CD1c-positive myeloid dendritic cell (primary cell): ENCODE measurements around the gene IFI27L2.
"Not testable (repeated sequence)": the region's sequence is repeated elsewhere in the genome, so short reads cannot be mapped to it uniquely, and the experiment has no call there.

Source experiments
- DNase-seq: peaks from one replicate; pipeline ENCODE4 v3.0.0-alpha.2; 2016; ENCODE audit errors: extremely low spot score

IFI27L2 gene

GRCh38 chr14:94129111-94129757, at the start of gene IFI27L2:
IFI27L2 (minus strand) TSS chr14:94129604; CDS start chr14:94129564, 40 bp downstream.
- peak; percentile 82 for DNase-seq

GRCh38 chr14:94177806-94178205, 48.4 kb upstream of the IFI27L2 start:
- DNase-seq, result no peak

GRCh38 chr14:94176808-94177207, 47.4 kb upstream of the IFI27L2 start:
- no peak for DNase-seq

- DNase-seq, result no peak
Observed at GRCh38 chr14:94175747-94176146, 46.3 kb upstream of the IFI27L2 start.

- no peak for DNase-seq
Observed at GRCh38 chr14:94175011-94175745, 45.8 kb upstream of the IFI27L2 start.

GRCh38 chr14:94174604-94175010, 45.2 kb upstream of the IFI27L2 start:
- DNase-seq, result no peak

GRCh38 chr14:94173885-94174603, 44.6 kb upstream of the IFI27L2 start, which contains the start of gene PPP4R4:
PPP4R4 (plus strand) TSS chr14:94174322; CDS start chr14:94174466, 144 bp downstream.
- peak; percentile 76 for DNase-seq

GRCh38 chr14:94173471-94173884, 44.1 kb upstream of the IFI27L2 start:
- DNase-seq, result peak; percentile 18

- no peak for DNase-seq
Observed at GRCh38 chr14:94172545-94172944, 43.1 kb upstream of the IFI27L2 start.

- DNase-seq, result no peak
Observed at GRCh38 chr14:94171208-94171607, 41.8 kb upstream of the IFI27L2 start.

GRCh38 chr14:94170136-94170535, 40.7 kb upstream of the IFI27L2 start:
- DNase-seq, result peak; percentile 36

GRCh38 chr14:94165744-94166143, 36.3 kb upstream of the IFI27L2 start:
- DNase-seq, result no peak

GRCh38 chr14:94164685-94165431, 35.5 kb upstream of the IFI27L2 start:
- no peak for DNase-seq

- DNase-seq, result peak; percentile 19
Observed at GRCh38 chr14:94163796-94164195, 34.4 kb upstream of the IFI27L2 start.

- DNase-seq, result no peak
Observed at GRCh38 chr14:94162466-94162865, 33.1 kb upstream of the IFI27L2 start.

GRCh38 chr14:94161981-94162380, 32.6 kb upstream of the IFI27L2 start:
- no peak for DNase-seq

GRCh38 chr14:94161058-94161457, 31.7 kb upstream of the IFI27L2 start:
- DNase-seq, result no peak

- DNase-seq, result no peak
Observed at GRCh38 chr14:94158239-94158883, 29.0 kb upstream of the IFI27L2 start.

GRCh38 chr14:94157197-94157596, 27.8 kb upstream of the IFI27L2 start:
- no peak for DNase-seq

GRCh38 chr14:94156143-94156542, 26.7 kb upstream of the IFI27L2 start:
- DNase-seq, result not testable (repeated sequence)

- peak; percentile 40 for DNase-seq
Observed at GRCh38 chr14:94153750-94154342, 24.4 kb upstream of the IFI27L2 start.
